ENCODE measurements around the gene TRA2A. TPM values are rescaled to one million over a fixed set of nuclear protein-coding genes. Genes with fewer than 3 reads are reported as not detected.
A peak's percentile ranks its signal among the peaks of the same experiment; 100 is the strongest.
"Not testable (repeated sequence)": the region's sequence is repeated elsewhere in the genome, so short reads cannot be mapped to it uniquely, and the experiment has no call there.

Gene TRA2A
- polyA plus RNA-seq, 2 of the 4 experiments (the other 2 are of a cell fraction): 90.8 to 111 TPM

- no peak for DNase-seq (ENCODE audit: low read depth in 1 of 2, low spot score in 1 of 2)
- Histone ChIP-seq H3K27ac (no peak overlapping the region), H3K4me1 (0 out of 3 replicates have a peak, but pooled peaks cover 8% of the 10 kb centered on the region), H3K4me2 (no peak overlapping the region), H3K9me3 (no peaks in the 10 kb centered on the region), H3K4me3 (no peak overlapping the region)
- no peak for FAIRE-seq
- 92% methylated on average over 9 of the region's 9 CpGs for WGBS (ENCODE audit: missing lambda C conversion rate)
- ChIA-PET POLR2A (no interaction called here), CTCF (interaction anchor here (1.3 to 1.8 kb wide), 2 partner anchors 64 to 217 kb away, joined by 4 read pairs; no protein-coding TSS in a partner anchor)
- no peak for ATAC-seq
- TF ChIP-seq CHD4 (IDR thresholded peaks at IDR 0.05; ENCODE audit: borderline replicate concordance): no peak
- TF ChIP-seq, protein P1, sequence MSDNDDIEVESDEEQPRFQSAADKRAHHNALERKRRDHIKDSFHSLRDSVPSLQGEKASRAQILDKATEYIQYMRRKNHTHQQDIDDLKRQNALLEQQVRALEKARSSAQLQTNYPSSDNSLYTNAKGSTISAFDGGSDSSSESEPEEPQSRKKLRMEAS (IDR thresholded peaks at IDR 0.05): no peak
- no peak for TF ChIP-seq PHF8 (IDR thresholded peaks at IDR 0.05; ENCODE audit: borderline replicate concordance, low read depth)
- TF ChIP-seq CEBPB (IDR thresholded peaks at IDR 0.05): no peak
- TF ChIP-seq NPAS2 (CRISPR knock-in tag; IDR thresholded peaks at IDR 0.05; ENCODE audit: borderline replicate concordance): no peak
- TF ChIP-seq, protein P2, sequence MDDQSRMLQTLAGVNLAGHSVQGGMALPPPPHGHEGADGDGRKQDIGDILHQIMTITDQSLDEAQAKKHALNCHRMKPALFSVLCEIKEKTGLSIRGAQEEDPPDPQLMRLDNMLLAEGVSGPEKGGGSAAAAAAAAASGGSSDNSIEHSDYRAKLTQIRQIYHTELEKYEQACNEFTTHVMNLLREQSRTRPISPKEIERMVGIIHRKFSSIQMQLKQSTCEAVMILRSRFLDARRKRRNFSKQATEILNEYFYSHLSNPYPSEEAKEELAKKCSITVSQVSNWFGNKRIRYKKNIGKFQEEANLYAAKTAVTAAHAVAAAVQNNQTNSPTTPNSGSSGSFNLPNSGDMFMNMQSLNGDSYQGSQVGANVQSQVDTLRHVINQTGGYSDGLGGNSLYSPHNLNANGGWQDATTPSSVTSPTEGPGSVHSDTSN (IDR thresholded peaks at IDR 0.05): no peak
- TF ChIP-seq KDM5A (IDR thresholded peaks at IDR 0.05): no peak
- TF ChIP-seq CBX8 (IDR thresholded peaks at IDR 0.05): no peak
- TF ChIP-seq TFCP2L1 (CRISPR knock-in tag; IDR thresholded peaks at IDR 0.05): no peak
- TF ChIP-seq E2F6 (IDR thresholded peaks at IDR 0.05; ENCODE audit: borderline replicate concordance, low read depth): no peak
- TF ChIP-seq GATA3 (IDR thresholded peaks at IDR 0.05; ENCODE audit: borderline replicate concordance): no peak
- TF ChIP-seq RAD21 (conservative IDR thresholded peaks at IDR 0.05 in 1 of 2, IDR thresholded peaks at IDR 0.05 in 1 of 2): no peak
- no peak for TF ChIP-seq JUNB (IDR thresholded peaks at IDR 0.05)
- TF ChIP-seq HDAC2 (IDR thresholded peaks at IDR 0.05): no peak
Observed at GRCh38 chr7:23494009-23494408, 37.8 kb downstream of the TRA2A start.

DNA sequence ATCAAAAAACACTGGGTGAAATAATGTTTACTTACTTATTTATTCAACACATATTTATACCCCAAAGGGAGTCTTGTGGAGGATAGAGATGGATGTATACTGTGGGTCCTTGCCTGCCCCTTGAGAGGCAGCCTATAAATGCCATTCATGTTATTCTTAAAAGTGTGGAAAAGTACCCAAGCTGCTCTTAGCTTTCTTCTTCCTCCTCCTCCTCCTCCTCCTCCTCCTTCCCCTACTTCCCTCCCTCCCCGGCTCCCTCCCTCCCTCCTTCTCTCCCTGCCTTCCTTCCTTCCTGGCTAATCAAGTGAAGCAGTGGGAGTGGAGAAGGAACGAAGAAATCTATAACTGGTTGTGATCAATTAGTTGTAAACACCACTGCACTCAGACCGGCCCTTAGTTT is 40.3 kb downstream of the TRA2A start:
- FAIRE-seq (no peak), ATAC-seq (peak; percentile 13 to 36; a peak in 2 of 6 replicates), DNase-seq (ENCODE audit: low read depth in 1 of 2, low spot score in 1 of 2) (no peak)
- POLR2A ChIA-PET: interaction anchor here (0.7 kb wide), 1 partner anchor 193 kb away, joined by 3 read pairs; no protein-coding TSS in a partner anchor
- CTCF ChIA-PET: interaction anchor here (1.2 kb wide), 1 partner anchor 134 kb away, joined by 5 read pairs; no protein-coding TSS in a partner anchor
- Histone ChIP-seq H3K9me3 (no peaks in the 10 kb centered on the region), H3K4me3 (peak overlapping the region; percentile 49; the same call in 1 of the 3 replicates), H3K4me1 (peaks cover 8% of the 10 kb centered on the region; the same call in 1 of the 3 replicates), H3K27ac (no peak overlapping the region), H3K4me2 (peak overlapping the region; percentile 68)
- 64% methylated on average over 3 of the region's 3 CpGs for WGBS (ENCODE audit: missing lambda C conversion rate)
- TF ChIP-seq GATA3 (IDR thresholded peaks at IDR 0.05; ENCODE audit: borderline replicate concordance) (no peak), ATOH8 (CRISPR knock-in tag; IDR thresholded peaks at IDR 0.05; ENCODE audit: low read depth) (no peak), SREBF2 (IDR thresholded peaks at IDR 0.05) (no peak), KDM5A (IDR thresholded peaks at IDR 0.05) (no peak), POLR2A (IDR thresholded peaks at IDR 0.05; ENCODE audit: low read length) (no peak), CHD2 (IDR thresholded peaks at IDR 0.05; ENCODE audit: low read length, partially characterized antibody) (no peak), MAFK (IDR thresholded peaks at IDR 0.05; ENCODE audit: partially characterized antibody) (no peak), JUN (IDR thresholded peaks at IDR 0.05) (no peak)

- Histone ChIP-seq H3K4me3 (peak overlapping the region; percentile 49), H3K4me1 (peaks cover 8% of the 10 kb centered on the region; the same call in 1 of the 3 replicates), H3K9me3 (no peaks in the 10 kb centered on the region), H3K4me2 (peak overlapping the region; percentile 68), H3K27ac (peak overlapping the region; percentile 73 to 90)
- WGBS (ENCODE audit: missing lambda C conversion rate): 75% methylated on average over 30 of the region's 56 CpGs
- DNase-seq (ENCODE audit: low read depth in 1 of 2, low spot score in 1 of 2): peak in 1 of 2 experiments; percentile 35
- FAIRE-seq: no peak
- TF ChIP-seq JUNB (IDR thresholded peaks at IDR 0.05) (no peak), KDM1A (IDR thresholded peaks at IDR 0.05; ENCODE audit: low read depth) (no peak), POLR2A (IDR thresholded peaks at IDR 0.05; ENCODE audit: low read length) (no peak), CHD2 (IDR thresholded peaks at IDR 0.05; ENCODE audit: low read length, partially characterized antibody) (no peak), HDAC2 (IDR thresholded peaks at IDR 0.05) (no peak)
- TF ChIP-seq, protein P3, sequence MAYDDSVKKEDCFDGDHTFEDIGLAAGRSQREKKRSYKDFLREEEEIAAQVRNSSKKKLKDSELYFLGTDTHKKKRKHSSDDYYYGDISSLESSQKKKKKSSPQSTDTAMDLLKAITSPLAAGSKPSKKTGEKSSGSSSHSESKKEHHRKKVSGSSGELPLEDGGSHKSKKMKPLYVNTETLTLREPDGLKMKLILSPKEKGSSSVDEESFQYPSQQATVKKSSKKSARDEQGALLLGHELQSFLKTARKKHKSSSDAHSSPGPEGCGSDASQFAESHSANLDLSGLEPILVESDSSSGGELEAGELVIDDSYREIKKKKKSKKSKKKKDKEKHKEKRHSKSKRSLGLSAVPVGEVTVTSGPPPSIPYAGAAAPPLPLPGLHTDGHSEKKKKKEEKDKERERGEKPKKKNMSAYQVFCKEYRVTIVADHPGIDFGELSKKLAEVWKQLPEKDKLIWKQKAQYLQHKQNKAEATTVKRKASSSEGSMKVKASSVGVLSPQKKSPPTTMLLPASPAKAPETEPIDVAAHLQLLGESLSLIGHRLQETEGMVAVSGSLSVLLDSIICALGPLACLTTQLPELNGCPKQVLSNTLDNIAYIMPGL (CRISPR knock-in tag; IDR thresholded peaks at IDR 0.05; ENCODE audit: borderline replicate concordance): no peak
- ATAC-seq: peak; percentile 75 to 88
- POLR2A ChIA-PET: no interaction called here
- CTCF ChIA-PET: interaction anchor here (0.9 to 2.1 kb wide), 4 partner anchors 13 to 217 kb away, joined by 3 to 6 read pairs (median 5); no protein-coding TSS in a partner anchor
Observed at GRCh38 chr7:23490357-23491135, 41.2 kb downstream of the TRA2A start.

GRCh38 chr7:23488714-23489113 is 43.1 kb downstream of the TRA2A start:
- FAIRE-seq; H3K4me2 ChIP-seq; ATAC-seq; H3K9me3 ChIP-seq; H3K4me3 ChIP-seq; H3K27ac ChIP-seq; DNase-seq (ENCODE audit: low read depth in 1 of 2, low spot score in 1 of 2); POLR2A ChIA-PET; H3K4me1 ChIP-seq: not testable (repeated sequence)
- 94% methylated on average over 13 of the region's 13 CpGs for WGBS (ENCODE audit: missing lambda C conversion rate)
- CTCF ChIA-PET: interaction anchor here (2.3 kb wide), 1 partner anchor 58 kb away, joined by 7 read pairs; no protein-coding TSS in a partner anchor
